ENCODE measurements around the gene SARNP. TPM values are rescaled to one million over a fixed set of nuclear protein-coding genes. Genes with fewer than 3 reads are reported as not detected.

SARNP gene
- total and polyA plus RNA-seq, 9 of the 15 experiments (the other 6 are each of a cell fraction or from before 2014, with no cell fraction given): 70.1 to 400 (median 198) TPM

- H3K9me1 ChIP-seq (ENCODE audit: control insufficient read depth, insufficient read depth, low read length): peaks cover 4% of the 10 kb centered on the region
- H3K27me3 ChIP-seq (ENCODE audit: control insufficient read depth in 2 of 2, insufficient read depth in 2 of 2, low read length in 2 of 2): no peaks in the 10 kb centered on the region
- BruUV-seq (replicated peaks): no TSS peak
- DNase-seq (ENCODE audit: extremely low read depth in 1 of 4, low spot score in 3 of 4) (no peak), FAIRE-seq (no peak), ATAC-seq (no peak)
- H3K9ac ChIP-seq (ENCODE audit: insufficient read depth in 1 of 2, low read depth in 2 of 2, low read length in 2 of 2): no peak overlapping the region
- no peak overlapping the region for H3K27ac ChIP-seq (ENCODE audit: extremely low read depth, low read depth, low read length)
- ChIA-PET CTCF (ENCODE audit: low intra/inter-chr PET ratio) (no interaction called here), POLR2A (interaction anchor here (0.7 to 1.3 kb wide), 5 partner anchors 11 to 46 kb away, joined by 3 to 4 read pairs (median 3); no protein-coding TSS in a partner anchor)
- TF ChIP-seq MITF (IDR thresholded peaks at IDR 0.05): no peak
- TF ChIP-seq ZNF121 (CRISPR knock-in tag; conservative IDR thresholded peaks at IDR 0.05): peak; percentile 8; the same call in 1 of the 2 replicates
- TF ChIP-seq TEAD4 (IDR thresholded peaks at IDR 0.05; ENCODE audit: low read length): no peak
- TF ChIP-seq TEAD4 (CRISPR knock-in tag; IDR thresholded peaks at IDR 0.05; ENCODE audit: borderline replicate concordance): no peak
- no peak overlapping the region for H3K4me3 ChIP-seq
- in situ Hi-C loops (cut with MboI) (no loop called here), intact Hi-C loops (cut with micrococcal nuclease) (no loop called here)
- no peaks in the 10 kb centered on the region for H3K9me3 ChIP-seq (replicated peaks; ENCODE audit: control insufficient read depth, insufficient read depth, low read depth, low read length)
- peaks cover 10% of the 10 kb centered on the region for H3K79me2 ChIP-seq (ENCODE audit: control insufficient read depth, insufficient read depth, low read length)
- WGBS (ENCODE audit: insufficient coverage, low coverage, missing lambda C conversion rate): 98% methylated on average over 4 of the region's 4 CpGs
- H3K4me1 ChIP-seq (replicated peaks in 1 of 2; ENCODE audit: control insufficient read depth in 2 of 2, insufficient read depth in 2 of 2, low read length in 2 of 2): no peaks in the 10 kb centered on the region
- no peak overlapping the region for H3K4me2 ChIP-seq (ENCODE audit: insufficient read depth, low read length)
- no peak overlapping the region for H2AFZ ChIP-seq (ENCODE audit: low read depth, low read length)
- H4K20me1 ChIP-seq (replicated peaks; ENCODE audit: control insufficient read depth, insufficient read depth, low read length): no peaks in the 10 kb centered on the region
- peaks cover 66% of the 10 kb centered on the region for H3K36me3 ChIP-seq (ENCODE audit: control insufficient read depth, insufficient read depth, low read length)
Observed at GRCh38 chr12:55767156-55767555, 50.4 kb downstream of the SARNP start.

All from K562 (cell line).